Measurements from ENCODE around the gene TAF5L. TPM values are rescaled to one million over a fixed set of nuclear protein-coding genes. Genes with fewer than 3 reads are reported as not detected.

Gene TAF5L
- polyA plus RNA-seq (2013, experiment 1 of 4), result 25.2 TPM
- 27.8 TPM for polyA plus RNA-seq (2013, experiment 2 of 4)
- 21.2 TPM for polyA plus RNA-seq (2013, experiment 3 of 4)
- 21.1 TPM for polyA plus RNA-seq (2013, experiment 4 of 4)

DNA sequence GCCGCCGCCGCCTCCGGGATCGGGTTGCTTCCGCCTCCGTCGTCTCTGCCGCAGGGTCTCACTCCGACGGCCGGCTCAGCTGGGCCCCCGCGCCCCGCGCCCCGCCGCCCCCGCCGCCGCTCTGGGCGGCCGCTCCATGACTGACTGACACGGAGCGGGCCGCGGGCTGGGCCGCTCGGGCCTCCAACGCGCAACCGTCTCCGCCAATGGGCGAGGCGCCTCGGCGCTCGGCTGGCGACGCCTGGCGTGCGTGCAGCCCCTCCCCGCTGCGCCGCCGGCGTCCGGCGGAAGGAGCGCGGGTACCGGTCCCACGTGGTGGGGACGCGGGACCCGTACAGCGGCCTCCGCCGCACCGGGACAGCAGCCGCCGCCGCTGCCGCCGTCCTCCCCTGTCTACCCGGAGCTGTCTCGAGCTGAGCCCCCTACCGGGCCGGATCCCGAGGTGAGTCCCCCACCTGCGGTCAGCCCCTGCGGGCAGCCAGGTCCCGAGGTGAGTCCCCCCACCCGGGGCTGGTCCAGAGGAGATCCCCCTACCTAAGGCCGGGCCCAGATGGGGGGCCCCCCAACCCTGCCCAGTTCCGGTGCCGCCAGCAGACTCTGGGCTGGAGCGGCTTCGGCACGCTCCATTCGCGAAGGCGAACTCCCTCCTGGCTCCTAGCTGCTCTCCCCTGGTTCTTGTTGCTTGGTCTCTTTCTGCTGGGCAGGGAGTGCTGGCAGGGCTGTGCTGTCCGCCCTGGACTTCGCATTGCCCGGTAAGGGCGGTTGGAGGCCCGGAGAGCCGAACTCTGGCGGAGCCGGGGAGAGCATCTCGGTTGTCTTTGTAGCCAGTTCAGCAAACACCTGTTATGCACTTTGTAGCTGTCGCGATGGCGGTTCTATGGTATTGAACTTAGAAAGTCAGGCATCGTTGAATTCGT is at the start of gene TAF5L, which contains the start of gene URB2:
TAF5L (minus strand) TSS at position 208 of the 917 bp plus-strand sequence. CDS start 11,640 bp downstream, outside the sequence.
URB2 (plus strand) TSS at position 333 of the 917 bp plus-strand sequence. CDS start 1,387 bp downstream, outside the sequence.
- Histone ChIP-seq H3K36me3 (ENCODE audit: control insufficient read depth, insufficient read depth, low read length) (no peaks in the 10 kb centered on the region), H3K27me3 (ENCODE audit: control insufficient read depth, insufficient read depth, low read length, poor library complexity, severe bottlenecking) (peaks cover 8% of the 10 kb centered on the region), H3K9me3 (ENCODE audit: control insufficient read depth, low read length) (no peaks in the 10 kb centered on the region), H3K4me3 (ENCODE audit: insufficient read depth, low read depth, low read length) (peak within 1 kb of the TSS; percentile 98), H3K4me1 (ENCODE audit: control insufficient read depth, insufficient read depth, low read length) (peaks cover 9% of the 10 kb centered on the region), H3K27ac (ENCODE audit: insufficient read depth, low read depth, low read length, poor library complexity, severe bottlenecking) (peak within 1 kb of the TSS; percentile 67)
- WGBS, 2 experiments, result 0% methylated on average over 97 of the region's 97 CpGs

DNA sequence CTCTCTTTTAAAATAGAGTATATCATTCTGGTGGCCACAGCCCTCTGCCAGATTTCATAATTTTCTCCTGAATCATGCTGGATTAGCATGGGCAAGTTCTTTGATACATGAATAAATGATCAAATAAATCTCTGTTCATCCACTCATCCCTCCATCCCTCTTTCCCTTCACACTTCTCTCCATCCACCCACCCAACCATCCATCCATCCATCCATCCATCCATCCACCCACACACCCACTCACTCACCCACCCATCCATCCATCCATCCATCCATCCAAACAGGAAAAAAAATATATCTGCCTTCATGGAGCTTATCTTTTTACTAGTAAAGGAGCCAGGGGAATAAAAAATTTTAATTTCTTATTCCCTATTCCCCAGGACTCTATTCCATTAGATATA is 49.5 kb upstream of the TAF5L start:
- H3K4me3 ChIP-seq (ENCODE audit: insufficient read depth, low read depth, low read length), result no peak overlapping the region
- no peaks in the 10 kb centered on the region for H3K36me3 ChIP-seq (ENCODE audit: control insufficient read depth, insufficient read depth, low read length)
- H3K27me3 ChIP-seq (ENCODE audit: control insufficient read depth, insufficient read depth, low read length, poor library complexity, severe bottlenecking), result no peaks in the 10 kb centered on the region
- H3K9me3 ChIP-seq (ENCODE audit: control insufficient read depth, low read length), result no peaks in the 10 kb centered on the region
- H3K4me1 ChIP-seq (ENCODE audit: control insufficient read depth, insufficient read depth, low read length), result no peaks in the 10 kb centered on the region
- H3K27ac ChIP-seq (ENCODE audit: insufficient read depth, low read depth, low read length, poor library complexity, severe bottlenecking), result no peak overlapping the region

DNA sequence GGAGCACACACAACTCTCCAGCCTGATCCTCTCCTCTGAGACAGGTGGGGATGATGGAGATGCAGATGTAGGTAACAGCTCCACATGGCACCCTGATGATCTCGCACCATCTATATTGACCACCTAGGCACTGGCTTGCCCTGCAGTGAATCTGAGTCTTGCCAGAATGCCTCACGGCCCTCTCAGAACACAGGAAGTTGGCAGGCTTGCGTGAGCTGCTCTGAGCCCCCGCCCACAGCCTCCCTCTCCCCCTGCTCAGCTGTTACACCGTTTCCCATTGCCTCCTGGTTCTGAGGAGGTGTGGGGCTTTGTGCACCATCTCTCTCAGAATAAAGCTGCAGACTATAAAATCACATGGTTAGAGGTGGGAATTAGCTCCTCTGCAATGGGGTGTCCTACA is 48.1 kb upstream of the TAF5L start:
- no peaks in the 10 kb centered on the region for H3K9me3 ChIP-seq (ENCODE audit: control insufficient read depth, low read length)
- H3K36me3 ChIP-seq (ENCODE audit: control insufficient read depth, insufficient read depth, low read length), result no peaks in the 10 kb centered on the region
- WGBS, 2 experiments, result 87 to 92% methylated on average over 5 of the region's 5 CpGs
- H3K4me1 ChIP-seq (ENCODE audit: control insufficient read depth, insufficient read depth, low read length), result no peaks in the 10 kb centered on the region
- H3K27ac ChIP-seq (ENCODE audit: insufficient read depth, low read depth, low read length, poor library complexity, severe bottlenecking), result no peak overlapping the region
- H3K27me3 ChIP-seq (ENCODE audit: control insufficient read depth, insufficient read depth, low read length, poor library complexity, severe bottlenecking), result no peaks in the 10 kb centered on the region
- no peak overlapping the region for H3K4me3 ChIP-seq (ENCODE audit: insufficient read depth, low read depth, low read length)

DNA sequence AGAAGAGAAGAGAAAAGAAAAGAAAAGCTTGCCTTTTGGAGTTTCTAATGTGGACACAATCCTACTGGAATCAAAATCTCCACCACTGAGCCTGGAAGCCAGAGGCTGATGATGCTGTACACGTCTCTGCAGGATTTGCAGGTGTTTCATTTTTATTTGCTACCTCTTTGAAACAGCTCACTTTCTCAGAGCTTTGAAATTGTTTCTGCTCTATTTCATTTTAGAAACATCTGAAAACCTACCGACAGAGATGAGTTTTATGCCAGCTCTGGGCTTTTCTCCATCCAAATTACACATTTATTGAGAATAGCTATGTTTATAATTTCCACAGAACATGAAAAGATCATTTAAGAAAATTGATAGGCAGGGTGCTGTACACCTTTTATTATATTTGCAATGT is 46.3 kb upstream of the TAF5L start:
- no peaks in the 10 kb centered on the region for H3K36me3 ChIP-seq (ENCODE audit: control insufficient read depth, insufficient read depth, low read length)
- 95 to 98% methylated on average over 2 of the region's 2 CpGs for WGBS, 2 experiments
- no peak overlapping the region for H3K27ac ChIP-seq (ENCODE audit: insufficient read depth, low read depth, low read length, poor library complexity, severe bottlenecking)
- no peaks in the 10 kb centered on the region for H3K4me1 ChIP-seq (ENCODE audit: control insufficient read depth, insufficient read depth, low read length)
- H3K9me3 ChIP-seq (ENCODE audit: control insufficient read depth, low read length), result no peaks in the 10 kb centered on the region
- H3K4me3 ChIP-seq (ENCODE audit: insufficient read depth, low read depth, low read length), result no peak overlapping the region
- H3K27me3 ChIP-seq (ENCODE audit: control insufficient read depth, insufficient read depth, low read length, poor library complexity, severe bottlenecking), result no peaks in the 10 kb centered on the region

- no peaks in the 10 kb centered on the region for H3K9me3 ChIP-seq (ENCODE audit: control insufficient read depth, low read length)
- H3K27me3 ChIP-seq (ENCODE audit: control insufficient read depth, insufficient read depth, low read length, poor library complexity, severe bottlenecking), result no peaks in the 10 kb centered on the region
- no peaks in the 10 kb centered on the region for H3K4me1 ChIP-seq (ENCODE audit: control insufficient read depth, insufficient read depth, low read length)
- H3K4me3 ChIP-seq (ENCODE audit: insufficient read depth, low read depth, low read length), result no peak overlapping the region
- no peaks in the 10 kb centered on the region for H3K36me3 ChIP-seq (ENCODE audit: control insufficient read depth, insufficient read depth, low read length)
- no peak overlapping the region for H3K27ac ChIP-seq (ENCODE audit: insufficient read depth, low read depth, low read length, poor library complexity, severe bottlenecking)
- WGBS, 2 experiments, result 90% methylated on average over 3 to 4 of the region's 5 CpGs
Measured at GRCh38 chr1:229671310-229671709, 45.4 kb upstream of the TAF5L start.

DNA sequence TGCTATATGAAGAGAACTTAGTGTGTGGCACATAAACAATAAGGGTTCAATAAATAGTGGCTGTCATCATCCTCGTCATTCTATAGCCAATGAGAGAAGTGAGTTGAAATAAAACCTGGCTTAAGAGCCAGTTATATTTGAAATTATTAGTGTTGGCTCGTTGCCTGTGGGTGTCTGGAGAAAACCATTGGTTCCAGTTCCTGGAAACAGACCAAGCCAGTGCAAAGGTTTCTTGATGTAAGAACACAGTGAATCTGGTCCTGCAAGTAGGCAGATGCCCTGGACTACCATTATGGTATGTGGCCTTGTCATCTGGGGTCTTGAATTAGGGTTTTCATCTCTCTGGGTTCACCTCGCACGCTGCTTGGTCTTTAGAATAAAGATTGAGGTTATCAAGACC is 43.4 kb upstream of the TAF5L start:
- Histone ChIP-seq H3K27ac (ENCODE audit: insufficient read depth, low read depth, low read length, poor library complexity, severe bottlenecking) (no peak overlapping the region), H3K27me3 (ENCODE audit: control insufficient read depth, insufficient read depth, low read length, poor library complexity, severe bottlenecking) (no peaks in the 10 kb centered on the region), H3K36me3 (ENCODE audit: control insufficient read depth, insufficient read depth, low read length) (no peaks in the 10 kb centered on the region), H3K4me3 (ENCODE audit: insufficient read depth, low read depth, low read length) (no peak overlapping the region), H3K9me3 (ENCODE audit: control insufficient read depth, low read length) (no peaks in the 10 kb centered on the region), H3K4me1 (ENCODE audit: control insufficient read depth, insufficient read depth, low read length) (no peaks in the 10 kb centered on the region)
- 90 to 93% methylated on average over 4 of the region's 4 CpGs for WGBS, 2 experiments

- no peaks in the 10 kb centered on the region for H3K4me1 ChIP-seq (ENCODE audit: control insufficient read depth, insufficient read depth, low read length)
- no peaks in the 10 kb centered on the region for H3K9me3 ChIP-seq (ENCODE audit: control insufficient read depth, low read length)
- no peaks in the 10 kb centered on the region for H3K27me3 ChIP-seq (ENCODE audit: control insufficient read depth, insufficient read depth, low read length, poor library complexity, severe bottlenecking)
- WGBS, 2 experiments, result 96% methylated on average over 4 of the region's 4 CpGs
- H3K36me3 ChIP-seq (ENCODE audit: control insufficient read depth, insufficient read depth, low read length), result no peaks in the 10 kb centered on the region
- H3K4me3 ChIP-seq (ENCODE audit: insufficient read depth, low read depth, low read length), result no peak overlapping the region
- no peak overlapping the region for H3K27ac ChIP-seq (ENCODE audit: insufficient read depth, low read depth, low read length, poor library complexity, severe bottlenecking)
Measured at GRCh38 chr1:229666585-229666984, 40.7 kb upstream of the TAF5L start.

GRCh38 chr1:229665912-229666558 is 40.1 kb upstream of the TAF5L start:
- 95% methylated on average over 7 of the region's 7 CpGs for WGBS, 2 experiments
- no peaks in the 10 kb centered on the region for H3K27me3 ChIP-seq (ENCODE audit: control insufficient read depth, insufficient read depth, low read length, poor library complexity, severe bottlenecking)
- no peaks in the 10 kb centered on the region for H3K4me1 ChIP-seq (ENCODE audit: control insufficient read depth, insufficient read depth, low read length)
- no peaks in the 10 kb centered on the region for H3K9me3 ChIP-seq (ENCODE audit: control insufficient read depth, low read length)
- H3K4me3 ChIP-seq (ENCODE audit: insufficient read depth, low read depth, low read length), result no peak overlapping the region
- no peaks in the 10 kb centered on the region for H3K36me3 ChIP-seq (ENCODE audit: control insufficient read depth, insufficient read depth, low read length)
- no peak overlapping the region for H3K27ac ChIP-seq (ENCODE audit: insufficient read depth, low read depth, low read length, poor library complexity, severe bottlenecking)

DNA sequence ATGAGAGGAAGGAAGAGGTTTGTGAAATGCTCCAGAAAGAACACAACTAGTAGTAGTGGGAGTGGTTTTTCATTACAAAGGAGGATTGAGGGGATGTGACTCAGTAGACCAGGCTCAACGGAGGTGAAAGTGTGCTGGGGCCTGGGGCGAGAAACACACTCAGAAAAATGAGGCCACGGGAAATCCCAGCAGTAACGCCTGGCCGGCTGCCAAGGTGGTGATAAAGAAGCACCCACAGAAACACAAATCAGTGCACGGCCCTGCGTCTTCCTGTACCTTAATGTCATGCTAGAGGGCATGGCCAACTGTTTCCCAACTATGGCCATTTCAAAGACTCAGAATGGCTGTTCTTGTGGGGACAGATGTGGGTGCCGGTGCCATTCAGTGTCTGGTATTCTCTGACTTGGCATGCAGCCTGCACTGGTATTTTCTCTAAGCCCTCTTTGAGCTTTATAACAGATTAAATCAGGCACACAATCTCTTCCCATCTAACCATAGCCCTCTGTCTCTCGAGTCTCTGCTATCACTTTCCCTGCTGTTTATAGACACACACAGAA is 38.3 kb upstream of the TAF5L start:
- no peaks in the 10 kb centered on the region for H3K27me3 ChIP-seq (ENCODE audit: control insufficient read depth, insufficient read depth, low read length, poor library complexity, severe bottlenecking)
- 95 to 96% methylated on average over 9 of the region's 9 CpGs for WGBS, 2 experiments
- H3K36me3 ChIP-seq (ENCODE audit: control insufficient read depth, insufficient read depth, low read length), result no peaks in the 10 kb centered on the region
- H3K9me3 ChIP-seq (ENCODE audit: control insufficient read depth, low read length), result no peaks in the 10 kb centered on the region
- H3K4me3 ChIP-seq (ENCODE audit: insufficient read depth, low read depth, low read length), result no peak overlapping the region
- no peak overlapping the region for H3K27ac ChIP-seq (ENCODE audit: insufficient read depth, low read depth, low read length, poor library complexity, severe bottlenecking)
- no peaks in the 10 kb centered on the region for H3K4me1 ChIP-seq (ENCODE audit: control insufficient read depth, insufficient read depth, low read length)

DNA sequence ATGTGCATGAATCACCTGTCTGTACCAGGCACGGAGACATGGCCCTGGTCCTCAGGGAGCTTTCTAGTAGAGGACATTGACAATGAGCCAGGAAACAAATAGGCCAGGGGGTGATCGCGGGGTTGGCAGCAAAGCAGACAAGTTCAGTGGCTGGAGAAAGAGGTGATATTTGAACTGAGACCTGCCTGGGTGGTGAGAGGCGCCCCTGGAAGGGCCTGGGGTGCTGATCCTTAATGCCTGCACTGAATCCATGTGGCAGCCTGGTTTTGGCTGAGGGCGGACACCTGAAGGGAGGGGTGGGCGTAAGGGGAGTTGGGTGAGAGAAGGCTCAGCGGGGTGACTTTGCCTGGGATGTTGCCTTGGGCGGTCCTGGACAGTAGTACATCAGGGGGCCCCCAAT is 36.0 kb upstream of the TAF5L start:
- Histone ChIP-seq H3K9me3 (ENCODE audit: control insufficient read depth, low read length) (no peaks in the 10 kb centered on the region), H3K4me3 (ENCODE audit: insufficient read depth, low read depth, low read length) (no peak overlapping the region), H3K36me3 (ENCODE audit: control insufficient read depth, insufficient read depth, low read length) (no peaks in the 10 kb centered on the region), H3K4me1 (ENCODE audit: control insufficient read depth, insufficient read depth, low read length) (no peaks in the 10 kb centered on the region), H3K27ac (ENCODE audit: insufficient read depth, low read depth, low read length, poor library complexity, severe bottlenecking) (no peak overlapping the region), H3K27me3 (ENCODE audit: control insufficient read depth, insufficient read depth, low read length, poor library complexity, severe bottlenecking) (no peaks in the 10 kb centered on the region)
- 94 to 96% methylated on average over 8 of the region's 8 CpGs for WGBS, 2 experiments

All from ectodermal cell (in vitro differentiated cells).